Measurements from ENCODE around the gene AP2M1. TPM values are rescaled to one million over a fixed set of nuclear protein-coding genes. Genes with fewer than 3 reads are reported as not detected.

The AP2M1 gene
- total RNA-seq, 4 donors from 2014 or later, result 110 to 132 (median 117) TPM

DNA sequence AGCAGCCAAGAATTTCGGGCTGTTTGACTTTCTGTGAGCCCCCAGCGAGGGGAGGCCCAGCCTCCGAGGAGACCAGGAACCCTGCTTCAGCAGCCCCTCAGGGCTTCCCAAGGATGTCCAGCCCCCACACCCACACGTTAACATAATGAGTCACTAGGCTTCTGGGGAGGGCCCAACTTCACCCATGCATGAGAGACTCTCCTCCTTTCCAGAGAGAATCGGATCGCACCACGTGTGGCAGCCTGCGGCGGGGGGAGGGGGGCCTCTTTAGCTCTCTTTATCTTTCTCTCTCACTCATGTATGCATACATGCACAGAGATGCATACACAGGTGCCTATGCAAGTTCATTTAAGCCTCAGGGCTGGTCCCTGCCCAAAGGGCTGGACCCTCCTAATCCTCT, 3.1 kb upstream of the AP2M1 start:
- intact Hi-C loops (cut with DNase I; ENCODE audit: low total_unique reads), result loop anchor here (5.0 kb wide), 1 partner anchor 76 kb away; the partner anchor contains the start of genes ALG3 and EEF1AKMT4
- TF ChIP-seq CTCF (IDR thresholded peaks at IDR 0.05 in 4 of 5, conservative IDR thresholded peaks at IDR 0.05 in 1 of 5), result no peak
- Histone ChIP-seq H3K27ac (no peak overlapping the region), H3K27me3 (no peaks in the 10 kb centered on the region), H3K36me3 (peaks cover 0 to 53% of the 10 kb centered on the region in 2 donors), H3K4me1 (peaks cover 16 to 24% of the 10 kb centered on the region in 2 donors), H3K4me3 (no peak overlapping the region), H3K9me3 (no peaks in the 10 kb centered on the region)
- ATAC-seq (no peak), DNase-seq (no peak)
- in situ Hi-C loops (cut with MboI; ENCODE audit: low sequenced_read_pairs in 4 of 4), result loop anchor here in 1 of 4 donors (10.0 kb wide), 1 partner anchor 143 kb away; the partner anchor contains the start of gene EIF4G1

DNA sequence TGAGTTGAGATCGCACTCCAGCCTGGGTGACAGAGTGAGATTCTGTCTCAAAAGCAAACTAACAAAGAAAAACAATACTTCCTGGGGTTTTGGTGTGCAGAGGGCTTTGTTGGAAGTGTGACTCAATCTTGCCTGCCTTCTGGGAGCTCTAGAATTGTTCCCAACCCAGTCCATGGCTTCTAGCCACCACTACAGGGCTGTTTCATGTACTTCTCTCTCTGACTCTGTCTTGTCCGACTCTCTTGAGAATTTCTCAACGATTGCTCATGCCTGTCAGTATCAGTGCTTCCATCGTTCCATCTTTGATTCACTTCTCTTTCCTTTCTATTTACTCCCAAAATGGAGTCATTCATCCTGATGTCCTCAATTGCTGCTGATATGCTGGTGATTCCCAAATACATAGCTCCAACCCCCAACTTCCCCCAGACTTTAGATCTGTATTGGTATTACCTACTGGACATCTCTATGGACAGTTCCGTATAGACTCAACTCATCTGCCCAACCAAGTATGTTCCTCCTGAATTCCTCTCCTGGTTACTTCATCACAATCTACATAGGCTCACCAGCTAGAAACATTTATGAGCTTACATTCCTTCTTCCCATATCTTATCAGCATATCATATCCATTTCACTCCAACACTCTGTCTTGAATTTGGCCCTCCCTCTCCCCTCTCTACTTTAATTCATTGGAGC, 1.8 kb upstream of the AP2M1 start:
- Histone ChIP-seq H3K4me3 (no peak overlapping the region), H3K4me1 (peaks cover 29 to 36% of the 10 kb centered on the region in 2 donors), H3K36me3 (peaks cover 0 to 50% of the 10 kb centered on the region in 2 donors), H3K27ac (peak overlapping the region in 3 of 4 donors; percentile 83 to 97 (median 86)), H3K9me3 (no peaks in the 10 kb centered on the region), H3K27me3 (no peaks in the 10 kb centered on the region)
- ATAC-seq (no peak), DNase-seq (peak in 1 of 2 donors; percentile 68)
- TF ChIP-seq CTCF (IDR thresholded peaks at IDR 0.05 in 4 of 5, conservative IDR thresholded peaks at IDR 0.05 in 1 of 5) (no peak), POLR2A (IDR thresholded peaks at IDR 0.05) (no peak)
- in situ Hi-C loops (cut with MboI; ENCODE audit: low sequenced_read_pairs in 4 of 4) (loop anchor here in 1 of 4 donors (10.0 kb wide), 1 partner anchor 142 kb away; the partner anchor contains the start of gene EIF4G1), intact Hi-C loops (cut with DNase I; ENCODE audit: low total_unique reads) (loop anchor here (5.0 kb wide), 1 partner anchor 74 kb away; the partner anchor contains the start of genes ALG3 and EEF1AKMT4)

DNA sequence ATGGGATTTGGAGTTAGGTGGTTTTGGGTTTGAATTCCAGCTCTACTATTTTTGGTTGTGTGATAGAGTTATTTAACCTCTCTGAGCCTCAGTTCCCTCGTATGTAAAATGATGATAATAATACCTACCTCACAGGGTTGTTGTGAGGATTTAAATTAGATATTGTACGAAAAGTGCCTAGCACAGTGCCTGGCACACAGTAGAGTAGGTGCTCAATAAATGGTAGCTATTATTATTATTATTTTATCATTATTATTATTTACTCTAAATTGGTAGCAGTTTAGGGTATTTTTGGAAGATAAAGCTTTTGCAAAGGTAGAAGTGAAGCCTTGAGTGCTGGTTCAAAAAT, 1.3 kb upstream of the AP2M1 start:
- peaks cover 29 to 39% of the 10 kb centered on the region in 2 donors for H3K4me1 ChIP-seq
- H3K4me3 ChIP-seq, result no peak overlapping the region
- no peaks in the 10 kb centered on the region for H3K9me3 ChIP-seq
- DNase-seq (no peak), ATAC-seq (no peak)
- H3K36me3 ChIP-seq, result peaks cover 0 to 50% of the 10 kb centered on the region in 2 donors
- peak overlapping the region; percentile 69 to 97 (median 84) for H3K27ac ChIP-seq
- in situ Hi-C loops (cut with MboI; ENCODE audit: low sequenced_read_pairs in 4 of 4), result loop anchor here in 1 of 4 donors (10.0 kb wide), 1 partner anchor 141 kb away; the partner anchor contains the start of gene EIF4G1
- no peaks in the 10 kb centered on the region for H3K27me3 ChIP-seq
- intact Hi-C loops (cut with DNase I; ENCODE audit: low total_unique reads), result loop anchor here (5.0 kb wide), 1 partner anchor 74 kb away; the partner anchor contains the start of genes ALG3 and EEF1AKMT4
- TF ChIP-seq CTCF (IDR thresholded peaks at IDR 0.05 in 4 of 5, conservative IDR thresholded peaks at IDR 0.05 in 1 of 5), result no peak
- TF ChIP-seq POLR2A (IDR thresholded peaks at IDR 0.05), result no peak

DNA sequence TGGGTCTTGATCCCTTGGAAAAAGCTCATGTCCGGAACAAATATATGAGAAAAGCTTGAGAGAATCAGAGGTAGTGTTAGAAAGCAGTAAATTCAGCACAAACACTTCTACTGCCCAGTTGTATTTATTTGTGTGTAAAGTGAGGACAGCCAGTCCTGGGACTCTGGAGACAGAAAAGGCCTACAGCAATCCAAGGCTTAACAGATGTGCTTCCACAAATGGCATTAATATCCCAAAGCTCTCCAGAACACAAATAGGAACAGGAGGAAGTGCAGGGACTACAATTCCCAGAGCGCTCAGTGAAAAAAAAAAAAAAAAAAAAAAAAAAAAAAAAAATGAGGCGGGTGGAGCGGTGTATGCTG, 390 bp upstream of the AP2M1 start:
- TF ChIP-seq CTCF (IDR thresholded peaks at IDR 0.05 in 4 of 5, conservative IDR thresholded peaks at IDR 0.05 in 1 of 5) (no peak), POLR2A (IDR thresholded peaks at IDR 0.05) (no peak)
- H3K27me3 ChIP-seq, result no peaks in the 10 kb centered on the region
- no peak for DNase-seq
- peaks cover 29 to 39% of the 10 kb centered on the region in 2 donors for H3K4me1 ChIP-seq
- intact Hi-C loops (cut with DNase I; ENCODE audit: low total_unique reads) (loop anchor here (1.0 to 5.0 kb wide), 6 partner anchors 11 to 157 kb away; partner anchors contain the start of genes ABCC5, ALG3, DVL3 and EEF1AKMT4), in situ Hi-C loops (cut with MboI; ENCODE audit: low sequenced_read_pairs in 4 of 4) (loop anchor here in 1 of 4 donors (10.0 kb wide), 1 partner anchor 141 kb away; the partner anchor contains the start of gene EIF4G1)
- no peak overlapping the region for H3K4me3 ChIP-seq
- ATAC-seq, result no peak
- peak overlapping the region; percentile 69 to 97 (median 84) for H3K27ac ChIP-seq
- H3K9me3 ChIP-seq, result no peaks in the 10 kb centered on the region
- peaks cover 0 to 53% of the 10 kb centered on the region in 2 donors for H3K36me3 ChIP-seq

Data from gastrocnemius medialis (tissue), 4 donors.